HT1080 (cell line): ENCODE results near the gene TTC31. TPM values are rescaled to one million over a fixed set of nuclear protein-coding genes. Genes with fewer than 3 reads are reported as not detected.
"Not testable (repeated sequence)": the region's sequence is repeated elsewhere in the genome, so short reads cannot be mapped to it uniquely, and the experiment has no call there.

Experiments
- DNase-seq: peaks from one replicate; pipeline ENCODE4 v3.0.0-alpha.2; 2015; ENCODE audit warnings: low read depth
- total RNA-seq: library from RNA; depleted of rRNA; stranded (reverse); fragments of >200 nt; shearing (Covaris generic); gene quantifications from 2 replicates; pipeline ENCODE4 v1.2.3, GENCODE V29; 2014

Gene TTC31
- total RNA-seq, 1 experiment from 2014 or later, result 26.0 TPM

- DNase-seq, result no peak
Observed at GRCh38 chr2:74457129-74457548, 25.7 kb upstream of the TTC31 start.

GRCh38 chr2:74457549-74458131 lies 25.2 kb upstream of the TTC31 start:
- no peak for DNase-seq

- peak; percentile 100 for DNase-seq
Observed at GRCh38 chr2:74458132-74458937, 24.5 kb upstream of the TTC31 start, which contains the start of gene WBP1. TSS of gene WBP1 (plus strand) at chr2:74458438. CDS start at chr2:74458603, 165 bp downstream.

GRCh38 chr2:74458938-74459363 lies 23.9 kb upstream of the TTC31 start:
- DNase-seq, result no peak

DNA sequence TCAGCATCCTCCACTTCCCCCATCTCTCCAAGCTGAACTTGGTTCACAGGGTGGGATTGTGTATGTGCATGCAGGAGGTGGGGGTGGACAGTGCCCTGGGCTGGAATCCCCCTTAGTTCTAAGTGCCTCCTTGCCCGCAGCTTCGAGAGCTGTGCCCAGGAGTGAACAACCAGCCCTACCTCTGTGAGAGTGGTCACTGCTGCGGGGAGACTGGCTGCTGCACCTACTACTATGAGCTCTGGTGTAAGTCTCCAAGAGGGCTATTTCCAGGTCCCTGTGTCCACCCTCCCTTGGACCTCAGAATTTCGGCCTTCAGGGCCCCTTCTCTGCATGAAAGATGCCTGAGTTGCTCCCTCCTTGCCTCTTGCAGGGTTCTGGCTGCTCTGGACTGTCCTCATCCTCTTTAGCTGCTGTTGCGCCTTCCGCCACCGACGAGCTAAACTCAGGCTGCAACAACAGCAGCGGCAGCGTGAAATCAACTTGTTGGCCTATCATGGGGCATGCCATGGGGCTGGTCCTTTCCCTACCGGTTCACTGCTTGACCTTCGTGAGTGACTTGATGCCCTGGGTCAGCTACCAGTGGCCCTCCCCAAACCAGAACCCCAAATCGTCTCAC lies 23.3 kb upstream of the TTC31 start:
- DNase-seq, result not testable (repeated sequence)

DNA sequence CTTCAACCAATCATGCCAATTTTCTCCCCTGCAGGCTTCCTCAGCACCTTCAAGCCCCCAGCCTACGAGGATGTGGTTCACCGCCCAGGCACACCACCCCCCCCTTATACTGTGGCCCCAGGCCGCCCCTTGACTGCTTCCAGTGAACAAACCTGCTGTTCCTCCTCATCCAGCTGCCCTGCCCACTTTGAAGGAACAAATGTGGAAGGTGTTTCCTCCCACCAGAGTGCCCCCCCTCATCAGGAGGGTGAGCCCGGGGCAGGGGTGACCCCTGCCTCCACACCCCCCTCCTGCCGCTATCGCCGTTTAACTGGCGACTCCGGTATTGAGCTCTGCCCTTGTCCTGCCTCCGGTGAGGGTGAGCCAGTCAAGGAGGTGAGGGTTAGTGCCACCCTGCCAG lies 22.7 kb upstream of the TTC31 start:
- DNase-seq, result not testable (repeated sequence)

DNA sequence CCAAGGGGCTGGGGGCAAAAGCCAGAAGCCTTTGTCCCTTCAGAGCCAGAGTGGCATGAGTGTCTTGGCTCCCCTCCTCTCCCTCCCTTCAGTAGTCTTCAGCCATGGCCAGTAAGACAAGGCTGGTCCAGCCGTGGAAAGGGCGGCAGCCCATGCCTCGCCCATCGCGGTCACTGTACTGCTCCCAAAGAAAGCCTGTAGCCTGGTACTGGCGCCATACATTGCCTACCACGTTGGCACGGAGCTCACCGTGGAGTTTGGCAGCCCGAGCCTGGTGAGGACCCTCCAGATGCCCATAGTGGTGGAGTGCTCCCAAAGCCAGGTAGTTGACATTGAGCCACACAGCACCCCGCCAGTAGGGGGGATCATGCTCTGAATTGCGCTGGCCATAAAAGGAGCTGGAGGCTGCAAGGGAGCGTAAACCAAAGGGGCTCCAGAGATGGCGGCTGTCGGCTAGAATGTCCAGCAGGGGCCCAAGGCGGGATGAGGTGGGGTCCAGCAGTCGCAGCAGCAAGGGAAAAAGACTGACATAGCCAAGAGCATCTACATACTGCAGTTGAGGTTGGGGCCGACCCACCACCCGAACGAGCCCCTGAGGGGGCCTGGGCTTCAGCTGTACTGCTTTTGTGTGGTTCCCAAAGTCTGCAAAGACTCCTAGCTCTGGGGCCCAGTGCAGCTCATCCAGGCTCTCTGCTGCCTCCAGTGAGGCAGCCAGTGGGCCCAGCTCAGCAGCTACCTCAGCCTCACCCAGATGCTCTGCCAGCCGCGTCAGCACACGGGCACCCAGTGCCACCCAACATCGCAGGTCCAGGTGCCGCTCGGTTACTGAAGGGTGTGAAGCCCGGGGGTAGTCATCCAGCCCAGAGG lies 21.5 kb upstream of the TTC31 start:
- no peak for DNase-seq

- no peak for DNase-seq
Observed at GRCh38 chr2:74462054-74462785, 20.7 kb upstream of the TTC31 start.

- no peak for DNase-seq
Observed at GRCh38 chr2:74462786-74463105, 20.1 kb upstream of the TTC31 start.

DNA sequence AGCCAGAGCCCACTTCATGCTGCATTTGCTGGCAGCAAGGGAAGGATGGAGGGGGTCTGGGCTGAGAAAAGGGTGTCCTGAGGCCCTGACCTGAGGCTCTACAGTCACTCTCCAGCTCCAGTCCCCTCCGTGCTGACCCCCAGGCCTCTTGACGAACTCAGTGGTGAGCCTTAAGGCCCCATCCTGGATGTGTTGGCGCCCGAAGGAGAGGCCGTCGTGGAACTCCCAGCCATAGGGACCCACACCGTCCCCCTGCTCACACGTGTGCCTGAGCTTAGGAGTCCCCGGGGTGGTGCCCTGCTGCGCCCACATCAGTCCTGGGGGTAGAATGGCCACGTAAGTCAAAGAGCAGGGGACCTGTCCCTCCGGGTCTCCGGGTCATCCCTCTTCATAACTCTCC lies 18.5 kb upstream of the TTC31 start:
- DNase-seq, result no peak

- DNase-seq, result not testable (repeated sequence)
Observed at GRCh38 chr2:74470742-74471141, 12.1 kb upstream of the TTC31 start.

- no peak for DNase-seq
Observed at GRCh38 chr2:74471332-74472065, 11.4 kb upstream of the TTC31 start.

GRCh38 chr2:74472086-74472944 lies 10.6 kb upstream of the TTC31 start, which contains the start of gene MRPL53:
TSS of gene MRPL53 (minus strand) at chr2:74472680. CDS start at chr2:74472660, 20 bp downstream.
- DNase-seq, result peak; percentile 86

- DNase-seq, result no peak
Observed at GRCh38 chr2:74472945-74473258, 10.0 kb upstream of the TTC31 start.

DNA sequence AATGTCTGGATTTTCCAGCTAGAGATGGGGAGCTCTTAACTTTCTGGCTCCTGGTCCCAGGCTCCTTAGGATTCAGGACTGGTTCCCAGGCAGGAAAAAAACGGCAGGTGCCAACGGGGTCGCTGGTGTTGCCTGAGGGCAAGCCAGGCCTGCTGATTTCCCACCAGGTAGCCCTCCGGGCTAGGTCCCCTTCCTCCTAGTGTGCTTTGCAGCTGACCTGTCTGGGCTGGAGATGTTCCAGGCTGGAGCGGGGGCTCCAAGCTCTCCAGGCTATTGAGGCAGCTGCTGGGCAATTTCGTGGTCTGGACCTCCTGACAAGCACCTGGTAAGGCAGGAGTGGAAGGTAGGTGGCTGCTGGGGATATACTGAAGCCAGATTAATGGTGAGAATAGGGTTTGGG lies 8.4 kb upstream of the TTC31 start:
- no peak for DNase-seq

GRCh38 chr2:74474899-74475298 lies 8.0 kb upstream of the TTC31 start:
- DNase-seq, result no peak

DNA sequence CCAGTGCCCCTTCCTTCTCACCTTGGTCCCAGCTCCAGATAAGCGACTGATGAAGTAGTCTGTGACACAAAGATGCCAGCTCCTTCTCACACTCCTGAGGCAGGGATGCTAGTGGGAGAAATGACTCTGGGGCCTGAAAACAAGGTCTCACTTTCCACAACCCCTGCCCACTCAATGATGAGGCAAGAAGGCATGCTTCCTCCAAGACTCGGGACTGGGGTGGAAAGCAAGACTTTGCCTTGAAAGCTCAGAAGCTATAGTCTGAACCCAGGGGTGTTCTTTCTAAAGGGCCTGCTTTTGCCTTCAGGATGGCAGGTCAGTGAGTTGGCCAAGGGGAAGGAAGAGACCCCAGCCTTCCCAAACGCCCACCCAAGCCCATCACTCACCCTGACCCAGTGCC lies 1.4 kb upstream of the TTC31 start:
- DNase-seq, result no peak

DNA sequence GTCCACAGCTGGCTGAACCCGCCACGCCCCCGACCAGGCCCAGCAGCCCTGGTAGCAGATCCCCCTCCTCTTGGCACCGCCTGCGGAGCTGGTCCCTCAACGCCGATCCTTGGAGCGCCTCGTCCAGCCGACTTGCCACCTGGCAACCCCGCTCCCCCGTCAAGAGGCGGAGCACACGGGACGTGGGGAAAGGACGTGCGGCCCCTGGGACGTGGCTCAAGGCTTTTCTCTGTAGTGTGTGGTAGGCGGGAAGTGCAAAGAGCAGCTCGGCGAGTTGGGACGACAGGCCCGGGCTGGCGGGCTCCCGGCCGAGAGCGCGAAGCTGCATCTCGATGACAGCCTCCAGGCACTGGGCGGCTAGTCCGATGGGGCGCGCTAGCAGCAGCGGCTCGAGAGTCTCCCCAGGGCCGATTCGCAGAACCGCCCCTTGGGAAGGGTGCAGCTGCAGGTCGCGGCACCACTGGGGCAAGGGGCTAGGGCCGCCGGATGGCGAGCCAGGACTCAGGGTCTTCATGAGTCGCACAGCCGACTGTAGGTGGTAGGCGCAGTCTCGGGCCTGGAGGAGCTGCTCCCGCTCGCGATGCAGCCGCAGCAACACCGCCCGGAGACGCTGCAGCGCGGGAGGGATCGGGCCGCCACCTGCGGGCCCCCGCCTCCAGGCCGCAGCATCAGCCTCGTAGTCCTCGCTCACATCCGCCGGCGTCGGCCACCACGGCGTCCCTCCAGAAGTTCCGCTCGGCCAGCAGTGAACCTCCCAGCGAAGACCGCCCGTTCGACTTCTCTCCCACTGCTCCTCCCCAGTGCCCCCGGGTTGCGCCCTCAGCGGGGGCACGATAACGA lies 700 bp upstream of the TTC31 start:
- DNase-seq, result no peak
